Transverse colon (tissue), 4 donors: ENCODE results near the gene CKAP5.

ENCODE experiments used
- EP300 ChIP-seq: sonication (generic); formaldehyde crosslinking; IDR thresholded peaks from one replicate; pipeline ENCODE4 v1.6.1; 2017; ENCODE audit warnings: antibody characterized with exemption, low read depth
- POLR2A ChIP-seq: fragments of 450-650 bp; IDR thresholded peaks from one replicate; pipeline ENCODE4 v1.6.1; 2016; ENCODE audit warnings: antibody characterized with exemption, mild to moderate bottlenecking, moderate library complexity
- POLR2AphosphoS5 ChIP-seq, 3 donors: sonication (generic); formaldehyde crosslinking; IDR thresholded peaks; one replicate each; pipeline ENCODE4 v1.6.1; 2016; ENCODE audit warnings: antibody characterized with exemption in 3 of 3
- TF ChIP-seq, protein P1 (sequence below), 5 experiments: fragments of 200-600 bp in 3 of 5; fragments of 450-650 bp in 2 of 5; sonication (generic) in 3 of 5; IDR thresholded peaks; 1 replicate in 2 of 5; 2 replicates in 3 of 5; pipeline ENCODE4 v1.5.1; 2016 to 2017; ENCODE audit warnings: antibody characterized with exemption in 5 of 5, inconsistent platforms in 3 of 5, mild to moderate bottlenecking in 2 of 5, moderate library complexity in 1 of 5

DNA sequence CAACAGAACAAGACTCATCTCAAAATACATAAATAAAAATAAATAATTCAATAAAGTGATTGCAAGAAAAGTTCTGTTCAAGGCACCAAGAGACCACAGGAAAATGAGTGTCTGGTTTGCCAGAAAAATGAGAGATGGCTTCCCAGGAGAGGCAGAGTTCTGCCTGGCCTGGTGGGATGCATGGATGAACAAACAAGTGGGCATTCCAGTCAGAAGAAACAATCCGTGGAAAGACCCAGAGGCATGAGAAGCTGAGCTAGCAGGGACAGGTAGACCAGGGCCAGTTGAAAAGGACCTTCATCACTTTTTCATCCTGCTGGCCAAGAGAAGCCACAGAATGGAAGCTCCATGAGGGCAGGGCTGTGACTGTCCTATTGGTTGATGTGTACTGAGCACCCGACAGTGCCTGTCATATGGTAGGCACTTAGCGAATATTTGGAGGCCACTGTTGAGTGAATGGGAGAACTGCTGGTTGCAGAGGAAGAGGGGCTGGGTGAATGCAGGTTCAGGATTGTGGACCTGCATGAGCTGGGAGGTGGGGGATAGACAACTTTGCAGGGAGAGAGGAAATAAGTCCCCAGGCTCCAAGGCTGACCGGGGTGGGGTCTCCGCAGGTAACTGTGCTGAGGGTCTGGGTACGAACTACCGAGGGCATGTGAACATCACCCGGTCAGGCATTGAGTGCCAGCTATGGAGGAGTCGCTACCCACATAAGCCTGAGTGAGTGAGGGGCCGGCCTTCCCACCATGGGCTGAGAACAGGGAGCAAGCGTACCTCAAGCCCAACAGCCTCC is 123.3 kb downstream of the CKAP5 start:
- TF ChIP-seq, protein P1, sequence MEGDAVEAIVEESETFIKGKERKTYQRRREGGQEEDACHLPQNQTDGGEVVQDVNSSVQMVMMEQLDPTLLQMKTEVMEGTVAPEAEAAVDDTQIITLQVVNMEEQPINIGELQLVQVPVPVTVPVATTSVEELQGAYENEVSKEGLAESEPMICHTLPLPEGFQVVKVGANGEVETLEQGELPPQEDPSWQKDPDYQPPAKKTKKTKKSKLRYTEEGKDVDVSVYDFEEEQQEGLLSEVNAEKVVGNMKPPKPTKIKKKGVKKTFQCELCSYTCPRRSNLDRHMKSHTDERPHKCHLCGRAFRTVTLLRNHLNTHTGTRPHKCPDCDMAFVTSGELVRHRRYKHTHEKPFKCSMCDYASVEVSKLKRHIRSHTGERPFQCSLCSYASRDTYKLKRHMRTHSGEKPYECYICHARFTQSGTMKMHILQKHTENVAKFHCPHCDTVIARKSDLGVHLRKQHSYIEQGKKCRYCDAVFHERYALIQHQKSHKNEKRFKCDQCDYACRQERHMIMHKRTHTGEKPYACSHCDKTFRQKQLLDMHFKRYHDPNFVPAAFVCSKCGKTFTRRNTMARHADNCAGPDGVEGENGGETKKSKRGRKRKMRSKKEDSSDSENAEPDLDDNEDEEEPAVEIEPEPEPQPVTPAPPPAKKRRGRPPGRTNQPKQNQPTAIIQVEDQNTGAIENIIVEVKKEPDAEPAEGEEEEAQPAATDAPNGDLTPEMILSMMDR (IDR thresholded peaks at IDR 0.05), result no peak
- TF ChIP-seq POLR2A, result no peak
- TF ChIP-seq EP300, result no peak
- TF ChIP-seq POLR2AphosphoS5 (IDR thresholded peaks at IDR 0.05), result no peak
